PFSK-1 (cell line): ENCODE results near the gene S100A13.

ENCODE experiments used
- FOXP2 ChIP-seq: optimal IDR thresholded peaks from 2 replicates; pipeline ENCODE3; 2011; ENCODE audit warnings: borderline replicate concordance, control low read depth, inconsistent platforms; ENCODE audit not compliant: insufficient read depth; ENCODE audit errors: extremely low read length, extremely low read depth
- POLR2AphosphoS5 ChIP-seq: IDR thresholded peaks from 2 replicates; pipeline ENCODE4 v1.6.1; 2012; ENCODE audit warnings: low read depth, mild to moderate bottlenecking, control low read depth, low read length, moderate library complexity
- REST ChIP-seq, 2 experiments: IDR thresholded peaks; 2 replicates each; pipeline versions ENCODE4 v1.6.1 to v1.8.0; 2011 to 2012; ENCODE audit warnings: low read depth in 2 of 2, low read length in 2 of 2, control low read depth in 1 of 2, inconsistent platforms in 1 of 2, mild to moderate bottlenecking in 1 of 2, moderate library complexity in 1 of 2; ENCODE audit not compliant: insufficient read depth in 1 of 2
- SIN3A ChIP-seq: IDR thresholded peaks from 2 replicates; pipeline ENCODE4 v1.6.1; 2012; ENCODE audit warnings: mild to moderate bottlenecking, low read length, moderate library complexity, borderline replicate concordance; ENCODE audit not compliant: insufficient read depth
- TAF1 ChIP-seq: IDR thresholded peaks from 2 replicates; pipeline ENCODE4 v1.6.1; 2012; ENCODE audit warnings: low read length, control low read depth, borderline replicate concordance; ENCODE audit not compliant: insufficient read depth

GRCh38 chr1:153659175-153659534 is 31.9 kb upstream of the S100A13 start:
- TF ChIP-seq REST (IDR thresholded peaks at IDR 0.05; ENCODE audit: insufficient read depth in 1 of 2, low read depth in 2 of 2, low read length in 2 of 2), result no peak
- TF ChIP-seq POLR2AphosphoS5, result no peak
- TF ChIP-seq SIN3A, result no peak
- no peak for TF ChIP-seq TAF1
- TF ChIP-seq FOXP2, result no peak
